ENCODE measurements around the gene ATP9A. TPM values are rescaled to one million over a fixed set of nuclear protein-coding genes. Genes with fewer than 3 reads are reported as not detected.
"Not testable (repeated sequence)": the region's sequence is repeated elsewhere in the genome, so short reads cannot be mapped to it uniquely, and the experiment has no call there.

ATP9A gene
- total RNA-seq, 1 donor from 2014 or later, result 22.1 TPM

DNA sequence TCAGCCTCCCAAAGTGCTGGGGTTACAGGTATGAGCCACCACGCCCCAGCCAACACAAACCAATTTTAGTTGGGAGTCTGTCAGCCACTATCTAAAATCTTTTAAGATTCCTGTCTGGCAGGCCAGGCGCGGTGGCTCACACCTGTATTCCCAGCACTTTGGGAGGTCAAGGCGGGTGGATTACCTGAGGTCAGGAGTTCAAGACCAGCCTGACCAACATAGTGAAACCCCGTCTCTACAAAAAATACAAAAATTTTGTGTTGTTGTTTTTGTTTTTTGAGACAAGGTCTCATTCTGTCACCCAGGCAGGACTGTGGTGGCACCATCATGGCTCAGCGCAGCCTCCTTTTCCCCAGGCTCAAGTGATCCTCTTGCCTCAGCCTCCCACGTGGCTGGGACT is 27.9 kb downstream of the ATP9A start:
- H3K27ac Mint-ChIP-seq; H3K4me1 Mint-ChIP-seq (ENCODE audit: low read depth); H3K4me3 Mint-ChIP-seq (ENCODE audit: low read depth); DNase-seq (ENCODE audit: low spot score); H3K9me3 Mint-ChIP-seq; H3K27me3 Mint-ChIP-seq (ENCODE audit: low read depth); H3K36me3 Mint-ChIP-seq (ENCODE audit: low read depth); intact Hi-C loops (cut with micrococcal nuclease): not testable (repeated sequence)

DNA sequence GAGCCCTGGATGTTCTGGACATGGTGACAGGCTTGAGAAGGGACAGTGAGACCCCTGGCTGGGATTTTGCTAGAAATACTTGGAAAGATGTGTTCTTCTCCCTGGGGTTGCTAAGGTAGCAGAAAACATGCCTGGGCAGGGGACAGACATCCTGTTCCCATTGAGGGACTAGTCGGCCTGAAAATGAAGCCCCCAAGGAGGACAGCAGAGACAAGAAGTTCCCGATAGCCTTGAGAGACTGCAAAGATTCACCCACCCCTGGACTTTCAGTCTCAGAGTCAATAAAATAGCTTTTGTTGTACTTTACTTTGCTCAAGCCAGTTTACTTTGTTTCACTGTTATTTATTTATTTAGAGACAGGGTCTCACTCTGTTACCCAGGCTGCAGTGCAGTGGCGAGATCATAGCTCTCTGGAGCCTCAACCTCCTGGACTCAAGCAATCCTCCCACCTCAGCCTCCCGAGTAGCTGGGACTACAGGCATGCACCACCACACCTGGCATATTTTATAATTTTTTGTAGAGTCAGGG is 28.4 kb downstream of the ATP9A start:
- Mint-ChIP-seq H3K27me3 (ENCODE audit: low read depth) (peaks cover 2% of the 10 kb centered on the region), H3K27ac (no peak overlapping the region)

DNA sequence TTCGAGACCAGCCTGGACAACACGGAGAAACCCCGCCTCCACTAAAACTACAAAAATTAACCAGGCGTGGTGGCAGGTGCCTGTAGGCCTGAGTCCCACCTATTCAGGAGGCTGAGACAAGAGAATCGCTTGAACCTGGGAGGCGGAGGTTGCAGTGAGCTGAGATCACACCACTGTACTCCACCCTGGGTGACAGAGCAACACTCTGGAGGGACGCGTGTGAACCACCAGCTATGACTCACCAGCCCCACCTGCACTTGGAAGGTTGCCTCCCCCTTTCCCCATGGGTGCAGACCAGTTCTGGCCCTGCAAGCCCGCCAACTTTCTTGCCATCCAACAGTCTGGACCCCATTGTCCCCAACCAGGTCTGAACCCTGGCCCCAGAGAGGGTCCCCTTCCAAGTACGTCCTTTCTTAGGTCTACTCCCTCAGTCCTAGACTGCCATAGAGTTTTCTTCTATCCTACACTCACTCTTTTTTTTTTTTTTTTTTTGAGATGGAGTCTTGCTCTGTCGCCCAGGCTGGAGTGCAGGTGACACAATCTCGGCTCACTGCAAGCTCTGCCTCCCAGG is 29.2 kb downstream of the ATP9A start:
- intact Hi-C loops (cut with micrococcal nuclease), result no loop called here
- no peak overlapping the region for H3K27ac Mint-ChIP-seq
- peaks cover 5% of the 10 kb centered on the region for H3K4me1 Mint-ChIP-seq (ENCODE audit: low read depth)
- H3K36me3 Mint-ChIP-seq (ENCODE audit: low read depth), result no peaks in the 10 kb centered on the region
- no peaks in the 10 kb centered on the region for H3K9me3 Mint-ChIP-seq
- no peak overlapping the region for H3K4me3 Mint-ChIP-seq (ENCODE audit: low read depth)
- DNase-seq (ENCODE audit: low spot score), result no peak
- H3K27me3 Mint-ChIP-seq (ENCODE audit: low read depth), result peaks cover 2% of the 10 kb centered on the region

More for the DNA sequence above, 28.4 kb downstream of the ATP9A start:
- Mint-ChIP-seq H3K9me3 (no peaks in the 10 kb centered on the region), H3K4me1 (ENCODE audit: low read depth) (peaks cover 10% of the 10 kb centered on the region), H3K4me3 (ENCODE audit: low read depth) (no peak overlapping the region), H3K36me3 (ENCODE audit: low read depth) (no peaks in the 10 kb centered on the region)
- intact Hi-C loops (cut with micrococcal nuclease), result no loop called here
- DNase-seq (ENCODE audit: low spot score), result no peak

DNA sequence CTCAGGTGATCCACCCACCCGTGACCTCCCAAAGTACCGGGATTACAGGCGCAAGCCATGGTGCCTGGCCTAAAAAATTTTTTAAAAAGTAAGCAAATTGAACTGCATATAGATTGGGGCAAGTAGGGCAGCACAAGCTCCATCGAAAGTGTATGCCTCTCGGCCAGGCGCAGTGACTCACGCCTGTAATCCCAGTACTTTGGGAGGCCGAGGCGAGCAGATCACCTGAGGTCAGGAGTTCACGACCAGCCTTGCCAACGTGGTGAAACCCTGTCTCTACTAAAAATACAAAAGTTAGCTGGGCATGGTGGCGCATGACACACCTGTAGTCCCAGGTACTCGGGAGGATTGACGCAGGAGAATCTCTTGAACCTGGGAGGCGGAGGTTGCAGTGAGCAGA is 29.9 kb downstream of the ATP9A start:
- H3K9me3 Mint-ChIP-seq; H3K36me3 Mint-ChIP-seq (ENCODE audit: low read depth); H3K4me1 Mint-ChIP-seq (ENCODE audit: low read depth); H3K4me3 Mint-ChIP-seq (ENCODE audit: low read depth); DNase-seq (ENCODE audit: low spot score); intact Hi-C loops (cut with micrococcal nuclease); H3K27me3 Mint-ChIP-seq (ENCODE audit: low read depth); H3K27ac Mint-ChIP-seq: not testable (repeated sequence)

DNA sequence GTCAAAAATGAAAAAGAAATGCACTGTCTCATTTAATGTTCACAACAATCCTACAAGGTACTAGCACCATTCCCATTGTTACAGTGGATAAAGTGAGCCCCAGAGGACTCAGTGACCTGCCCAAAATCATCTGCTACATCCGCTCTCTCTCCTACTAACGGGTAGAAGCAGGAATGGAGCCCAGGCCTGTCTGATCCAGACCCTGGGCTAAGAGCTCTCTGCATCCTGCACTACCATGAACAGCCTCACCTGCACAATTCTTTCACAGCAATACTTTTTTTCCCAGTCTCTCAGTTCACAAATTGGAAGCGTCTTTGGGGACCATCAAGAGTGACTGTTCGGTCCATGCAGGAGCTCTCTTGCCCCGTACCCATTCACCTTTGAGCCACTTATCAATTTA is 31.2 kb downstream of the ATP9A start:
- H3K36me3 Mint-ChIP-seq (ENCODE audit: low read depth), result no peaks in the 10 kb centered on the region
- H3K27ac Mint-ChIP-seq, result no peak overlapping the region
- H3K4me1 Mint-ChIP-seq (ENCODE audit: low read depth), result peaks cover 7% of the 10 kb centered on the region
- H3K27me3 Mint-ChIP-seq (ENCODE audit: low read depth), result peaks cover 2% of the 10 kb centered on the region
- H3K4me3 Mint-ChIP-seq (ENCODE audit: low read depth), result no peak overlapping the region
- intact Hi-C loops (cut with micrococcal nuclease), result no loop called here
- no peak for DNase-seq (ENCODE audit: low spot score)
- H3K9me3 Mint-ChIP-seq, result no peaks in the 10 kb centered on the region

DNA sequence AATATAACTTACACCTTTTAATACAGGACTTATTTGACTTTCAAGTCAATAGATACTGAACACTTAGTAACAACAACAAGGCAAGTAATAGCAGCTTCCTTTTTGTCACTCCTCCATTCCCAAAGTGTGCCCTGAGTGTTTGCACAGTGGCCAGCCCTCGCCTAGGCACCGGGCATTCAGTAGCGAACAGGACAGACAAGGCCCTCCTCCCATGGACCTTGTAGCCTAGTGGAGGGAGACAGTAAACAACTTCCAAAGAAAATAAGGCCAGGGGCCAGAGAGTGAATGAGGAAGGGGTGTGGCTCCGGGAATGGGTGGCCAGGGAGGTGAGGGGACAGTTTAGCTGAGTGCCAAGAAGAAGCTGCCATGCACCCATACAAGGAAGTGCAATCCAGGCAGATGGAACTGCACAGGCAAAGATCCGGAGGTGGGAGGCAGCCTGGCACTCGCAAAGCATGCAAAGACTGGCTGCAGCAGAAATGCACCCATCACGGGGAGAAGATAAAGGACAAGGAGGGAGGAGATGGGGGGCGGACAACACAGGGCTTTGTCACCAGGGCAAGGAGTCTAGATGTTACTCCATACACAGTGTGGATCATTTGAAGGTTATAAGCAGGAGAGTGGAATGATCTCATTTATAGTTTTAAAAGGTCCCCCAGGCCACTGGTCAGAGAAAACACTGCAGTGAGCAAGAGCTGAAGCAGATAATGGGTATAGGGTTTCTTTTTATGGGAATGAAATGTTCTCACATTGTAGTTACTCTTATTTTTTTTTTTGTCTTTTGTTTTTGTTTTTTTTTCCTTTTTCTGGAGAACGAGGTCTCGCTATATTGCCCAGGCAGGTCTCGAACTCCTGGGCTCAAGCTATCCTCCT is 32.2 kb downstream of the ATP9A start:
- no peak overlapping the region for H3K27ac Mint-ChIP-seq

DNA sequence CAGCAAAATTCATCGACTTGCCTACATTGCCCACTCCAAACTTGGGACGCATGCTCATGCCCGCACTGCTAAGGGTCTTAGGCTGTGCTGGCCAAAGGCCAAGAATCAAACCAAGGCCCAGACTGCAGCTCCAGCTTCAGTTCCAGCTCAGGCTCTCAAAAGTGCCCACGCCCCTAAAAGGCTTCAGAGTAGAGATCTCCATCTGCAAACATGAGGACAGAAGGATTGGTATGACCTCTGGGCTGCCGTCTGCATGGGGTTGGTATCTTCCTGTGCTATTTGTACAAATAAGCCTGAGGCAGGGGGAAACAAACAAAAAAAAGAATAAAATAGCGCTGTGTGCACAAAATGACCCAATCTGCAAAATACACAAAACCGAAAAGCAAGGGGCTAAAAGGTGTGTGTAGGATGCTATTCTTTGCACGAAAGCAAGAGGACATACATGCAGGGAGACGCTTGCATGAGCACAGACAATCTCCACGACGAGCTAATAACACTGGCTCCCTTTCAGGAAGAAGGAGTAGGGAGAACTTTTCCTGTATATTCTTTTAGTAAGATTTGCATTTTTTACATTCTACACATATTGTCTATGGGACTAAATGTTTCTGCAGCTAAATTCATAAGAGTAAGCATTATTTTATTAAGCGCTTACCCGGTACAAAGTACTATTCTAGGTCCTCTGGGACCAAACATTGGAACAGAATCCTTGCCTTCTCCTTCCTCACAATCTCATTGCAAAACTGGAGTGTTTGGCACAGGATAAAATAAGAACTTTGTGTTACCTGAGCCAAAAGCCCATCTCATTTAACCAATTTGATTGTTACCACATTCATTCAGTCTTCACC is 33.1 kb downstream of the ATP9A start:
- no peak overlapping the region for H3K27ac Mint-ChIP-seq
- no peaks in the 10 kb centered on the region for H3K36me3 Mint-ChIP-seq (ENCODE audit: low read depth)
- peaks cover 2% of the 10 kb centered on the region for H3K27me3 Mint-ChIP-seq (ENCODE audit: low read depth)
- no peak overlapping the region for H3K4me3 Mint-ChIP-seq (ENCODE audit: low read depth)
- no peaks in the 10 kb centered on the region for H3K9me3 Mint-ChIP-seq
- peaks cover 12% of the 10 kb centered on the region for H3K4me1 Mint-ChIP-seq (ENCODE audit: low read depth)
- intact Hi-C loops (cut with micrococcal nuclease), result loop anchor here (5.0 kb wide), 1 partner anchor 32 kb away; the partner anchor contains the start of gene ATP9A
- no peak for DNase-seq (ENCODE audit: low spot score)

More for the DNA sequence above, 32.2 kb downstream of the ATP9A start:
- DNase-seq (ENCODE audit: low spot score), result no peak
- H3K4me3 Mint-ChIP-seq (ENCODE audit: low read depth), result no peak overlapping the region
- no peaks in the 10 kb centered on the region for H3K9me3 Mint-ChIP-seq
- H3K36me3 Mint-ChIP-seq (ENCODE audit: low read depth), result no peaks in the 10 kb centered on the region
- H3K27me3 Mint-ChIP-seq (ENCODE audit: low read depth), result peaks cover 2% of the 10 kb centered on the region
- peaks cover 10% of the 10 kb centered on the region for H3K4me1 Mint-ChIP-seq (ENCODE audit: low read depth)
- intact Hi-C loops (cut with micrococcal nuclease), result no loop called here

DNA sequence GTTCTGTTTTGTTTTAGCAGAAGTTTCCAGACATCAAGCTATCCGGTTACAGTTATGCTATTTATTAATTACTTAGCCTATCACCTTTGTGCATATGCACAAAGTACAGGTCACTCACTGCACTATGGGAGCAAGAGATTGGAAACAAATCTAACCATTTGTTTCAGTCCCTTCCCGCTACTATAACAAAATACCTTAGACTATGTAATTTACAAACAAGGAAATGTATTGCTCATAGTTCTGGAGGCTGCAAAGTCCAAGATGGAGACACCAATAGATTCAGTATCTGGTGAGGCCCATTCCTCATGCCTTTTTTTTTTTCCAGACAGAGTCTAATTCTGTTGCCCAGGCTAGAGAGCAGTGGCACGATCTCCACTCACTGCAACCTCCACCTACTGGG is 35.1 kb downstream of the ATP9A start:
- H3K27ac Mint-ChIP-seq, result peak overlapping the region; percentile 28
- intact Hi-C loops (cut with micrococcal nuclease), result loop anchor here (2.0 to 5.0 kb wide), 2 partner anchors 16 to 34 kb away; partner anchors contain the start of gene ATP9A
- H3K36me3 Mint-ChIP-seq (ENCODE audit: low read depth), result peaks cover under 1% of the 10 kb centered on the region
- H3K27me3 Mint-ChIP-seq (ENCODE audit: low read depth), result peaks cover 2% of the 10 kb centered on the region
- no peaks in the 10 kb centered on the region for H3K9me3 Mint-ChIP-seq
- H3K4me3 Mint-ChIP-seq (ENCODE audit: low read depth), result no peak overlapping the region
- peaks cover 12% of the 10 kb centered on the region for H3K4me1 Mint-ChIP-seq (ENCODE audit: low read depth)
- DNase-seq (ENCODE audit: low spot score), result no peak

DNA sequence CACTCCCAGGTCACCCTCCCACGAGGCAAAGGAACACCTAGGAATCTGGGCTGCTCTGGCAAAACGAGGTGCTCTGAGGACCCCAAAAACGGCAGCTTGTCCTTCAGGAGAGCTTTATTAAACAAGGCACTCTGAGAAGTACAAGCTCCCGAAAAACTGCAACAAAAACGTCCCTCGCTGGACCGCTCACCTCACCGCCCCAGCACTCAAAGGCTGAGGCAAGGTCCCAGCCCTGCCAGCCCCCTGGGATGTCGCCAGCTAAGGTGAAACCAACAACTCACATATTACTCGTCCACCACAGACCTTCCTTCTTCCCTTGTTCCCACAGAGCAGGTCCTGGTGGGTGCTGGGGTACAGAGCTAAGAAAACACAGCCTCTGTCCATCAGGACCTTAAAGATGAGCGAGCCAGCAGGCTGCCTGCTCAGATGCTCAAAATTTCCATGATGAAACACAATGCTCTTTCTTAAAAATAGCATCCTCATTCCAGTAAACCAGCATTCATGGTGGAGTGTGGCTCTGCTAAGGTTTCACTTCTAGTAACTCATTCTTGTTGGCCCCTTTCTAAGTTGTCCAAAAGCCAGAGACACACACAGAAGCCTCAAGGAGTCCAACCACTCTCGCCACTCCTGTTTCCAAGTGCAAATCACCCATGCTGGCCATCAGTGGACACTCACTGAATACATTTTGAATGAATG is 35.9 kb downstream of the ATP9A start:
- DNase-seq (ENCODE audit: low spot score), result no peak
- Mint-ChIP-seq H3K27ac (peak overlapping the region; percentile 96), H3K9me3 (no peaks in the 10 kb centered on the region), H3K36me3 (ENCODE audit: low read depth) (peaks cover 3% of the 10 kb centered on the region), H3K27me3 (ENCODE audit: low read depth) (peaks cover 2% of the 10 kb centered on the region), H3K4me3 (ENCODE audit: low read depth) (peak overlapping the region; percentile 82), H3K4me1 (ENCODE audit: low read depth) (peaks cover 14% of the 10 kb centered on the region)
- intact Hi-C loops (cut with micrococcal nuclease), result loop anchor here (1.0 to 5.0 kb wide), 3 partner anchors 11 to 35 kb away; partner anchors contain the start of gene ATP9A

DNA sequence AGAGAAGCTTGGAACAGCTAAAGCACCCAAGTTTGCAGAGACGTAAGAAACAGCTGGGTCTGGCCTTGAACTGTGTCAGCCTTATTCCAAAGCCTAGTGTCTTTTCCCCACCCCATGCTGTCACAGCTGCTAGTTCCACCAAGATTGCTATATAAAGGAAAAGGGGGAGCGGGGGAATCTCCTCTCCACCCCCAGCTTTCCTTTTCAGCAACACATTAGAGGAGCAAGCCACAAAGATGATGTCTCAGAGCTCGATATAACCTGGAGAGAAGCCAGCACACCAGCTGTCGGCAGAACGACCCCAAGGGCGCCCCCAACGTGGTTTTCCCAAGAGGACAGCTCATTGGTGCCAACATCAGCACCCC is 36.5 kb downstream of the ATP9A start:
- H3K27ac Mint-ChIP-seq, result peak overlapping the region; percentile 74
- intact Hi-C loops (cut with micrococcal nuclease), result loop anchor here (1.0 to 5.0 kb wide), 3 partner anchors 10 to 36 kb away; partner anchors contain the start of gene ATP9A
- peaks cover 14% of the 10 kb centered on the region for H3K4me1 Mint-ChIP-seq (ENCODE audit: low read depth)
- H3K27me3 Mint-ChIP-seq (ENCODE audit: low read depth), result peaks cover 2% of the 10 kb centered on the region
- no peaks in the 10 kb centered on the region for H3K9me3 Mint-ChIP-seq
- peak overlapping the region; percentile 82 for H3K4me3 Mint-ChIP-seq (ENCODE audit: low read depth)
- H3K36me3 Mint-ChIP-seq (ENCODE audit: low read depth), result peaks cover 3% of the 10 kb centered on the region
- DNase-seq (ENCODE audit: low spot score), result no peak

DNA sequence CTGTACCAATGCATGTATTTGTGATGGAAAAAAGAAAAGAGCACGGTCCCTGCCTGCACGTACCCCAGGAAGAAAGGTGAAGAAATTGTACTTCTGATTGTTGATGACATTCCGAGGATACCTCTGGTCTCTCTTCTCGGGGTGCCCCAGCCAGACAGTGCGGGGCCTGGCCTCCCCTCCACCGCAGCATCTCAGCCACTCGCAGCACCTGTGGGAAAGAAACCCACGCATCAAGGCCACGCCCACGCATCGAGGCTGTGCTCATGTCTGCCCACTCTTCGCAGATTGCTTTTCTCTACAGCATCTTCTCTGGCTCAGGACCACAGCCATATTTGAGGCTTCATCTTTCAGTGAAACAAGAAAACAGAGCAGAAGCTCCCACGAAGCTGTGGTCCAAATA is 38.4 kb downstream of the ATP9A start:
- Mint-ChIP-seq H3K36me3 (ENCODE audit: low read depth) (peaks cover 6% of the 10 kb centered on the region), H3K4me1 (ENCODE audit: low read depth) (peaks cover 14% of the 10 kb centered on the region), H3K27me3 (ENCODE audit: low read depth) (peaks cover 1% of the 10 kb centered on the region), H3K9me3 (no peaks in the 10 kb centered on the region), H3K27ac (no peak overlapping the region), H3K4me3 (ENCODE audit: low read depth) (no peak overlapping the region)
- DNase-seq (ENCODE audit: low spot score), result no peak
- intact Hi-C loops (cut with micrococcal nuclease), result loop anchor here (5.0 kb wide), 1 partner anchor 38 kb away; the partner anchor contains the start of gene ATP9A

DNA sequence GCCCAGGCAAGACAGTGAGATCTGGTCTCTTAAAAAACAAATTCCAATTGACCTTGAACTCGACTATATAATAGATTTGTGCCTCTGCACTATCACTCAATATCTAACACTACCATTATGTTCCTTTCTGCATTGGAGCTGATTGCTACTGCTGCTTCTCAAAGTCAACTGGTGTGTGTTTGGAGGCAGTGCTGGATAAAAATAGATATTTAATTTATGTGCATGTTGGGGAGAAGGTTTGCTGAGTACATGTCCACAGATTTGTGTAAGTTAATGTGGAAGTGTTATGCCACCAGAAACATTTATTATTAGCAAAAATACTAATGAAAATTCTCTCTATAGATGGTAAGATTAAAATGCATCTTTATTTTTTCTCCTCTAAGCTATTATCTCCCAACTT is 39.5 kb downstream of the ATP9A start:
- H3K4me1 Mint-ChIP-seq (ENCODE audit: low read depth), result peaks cover 14% of the 10 kb centered on the region
- H3K4me3 Mint-ChIP-seq (ENCODE audit: low read depth), result no peak overlapping the region
- no peak for DNase-seq (ENCODE audit: low spot score)
- H3K27me3 Mint-ChIP-seq (ENCODE audit: low read depth), result peaks cover 1% of the 10 kb centered on the region
- no peak overlapping the region for H3K27ac Mint-ChIP-seq
- H3K9me3 Mint-ChIP-seq, result no peaks in the 10 kb centered on the region
- H3K36me3 Mint-ChIP-seq (ENCODE audit: low read depth), result peaks cover 6% of the 10 kb centered on the region
- intact Hi-C loops (cut with micrococcal nuclease), result no loop called here
